SW 1271 (cell line): Measurements from ENCODE around the gene TACR2.

Experiments
- DNase-seq, 2 experiments: peaks; one replicate each; lab custom pipeline; 2025; lab: John Stamatoyannopoulos, UW

TACR2 gene

DNA sequence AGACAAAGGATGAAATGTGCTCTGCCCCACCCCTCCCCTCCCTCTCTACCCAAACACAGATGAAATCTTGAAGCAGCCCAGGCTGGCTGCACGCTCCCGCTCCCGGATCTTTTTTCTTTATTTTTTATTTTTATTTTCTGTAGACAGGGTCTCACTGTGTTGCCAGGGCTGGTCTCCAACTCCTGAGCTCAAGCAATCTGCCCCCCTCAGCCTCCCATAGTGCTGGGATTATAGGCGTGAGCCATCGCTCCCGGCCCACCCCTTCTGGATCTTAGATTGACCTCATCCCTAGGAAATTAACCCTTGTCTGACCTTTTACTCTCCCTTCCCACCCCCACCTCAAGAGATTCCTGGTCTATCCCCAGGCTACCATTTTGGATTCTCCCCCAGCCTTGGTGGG lies 14.3 kb downstream of the TACR2 start:
- no peak for DNase-seq

DNA sequence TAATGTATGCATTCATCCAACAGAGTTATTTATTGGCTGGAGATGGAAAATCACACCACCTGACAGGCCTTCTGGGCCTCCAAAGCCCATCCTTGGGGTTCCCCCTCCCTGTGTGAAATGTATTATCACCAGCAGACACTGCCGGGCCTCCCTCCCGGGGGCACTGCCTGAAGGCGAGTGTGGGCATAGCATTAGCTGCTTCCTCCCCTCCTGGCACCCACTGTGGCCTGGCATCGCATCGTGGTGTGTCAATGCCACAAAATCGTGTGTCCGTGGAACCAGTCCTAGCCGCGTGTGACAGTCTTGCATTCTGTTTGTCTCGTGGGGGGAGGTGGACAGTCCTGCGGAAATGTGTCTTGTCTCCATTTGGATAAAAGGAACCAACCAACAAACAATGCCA lies 15.3 kb downstream of the TACR2 start:
- DNase-seq: no peak

DNA sequence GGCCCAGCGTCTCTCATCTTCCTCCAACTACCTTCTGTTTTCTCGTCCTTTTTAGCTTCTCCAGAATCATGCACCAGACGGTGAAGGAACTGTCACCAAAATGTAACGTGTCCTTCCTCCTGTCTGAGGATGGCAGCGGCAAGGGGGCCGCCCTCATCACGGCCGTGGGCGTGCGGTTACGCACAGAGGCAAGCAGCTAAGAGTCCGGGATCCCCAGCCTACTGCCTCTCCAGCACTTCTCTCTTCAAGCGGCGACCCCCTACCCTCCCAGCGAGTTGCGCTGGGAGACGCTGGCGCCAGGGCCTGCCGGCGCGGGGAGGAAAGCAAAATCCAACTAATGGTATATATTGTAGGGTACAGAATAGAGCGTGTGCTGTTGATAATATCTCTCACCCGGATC lies 15.8 kb downstream of the TACR2 start:
- no peak for DNase-seq

DNA sequence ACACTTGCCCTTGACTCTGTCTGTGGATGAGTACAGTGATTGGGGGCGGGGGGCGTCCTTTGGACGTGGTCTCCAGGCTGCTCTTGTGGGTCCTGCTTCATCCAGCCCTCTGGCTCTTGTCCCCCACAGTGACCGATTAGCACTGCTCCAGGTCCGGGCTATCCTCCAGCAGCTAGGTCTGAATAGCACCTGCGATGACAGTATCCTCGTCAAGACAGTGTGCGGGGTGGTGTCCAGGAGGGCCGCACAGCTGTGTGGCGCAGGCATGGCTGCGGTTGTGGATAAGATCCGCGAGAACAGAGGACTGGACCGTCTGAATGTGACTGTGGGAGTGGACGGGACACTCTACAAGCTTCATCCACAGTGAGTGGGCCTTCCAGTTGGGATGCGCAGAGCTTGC lies 18.3 kb downstream of the TACR2 start:
- no peak for DNase-seq

DNA sequence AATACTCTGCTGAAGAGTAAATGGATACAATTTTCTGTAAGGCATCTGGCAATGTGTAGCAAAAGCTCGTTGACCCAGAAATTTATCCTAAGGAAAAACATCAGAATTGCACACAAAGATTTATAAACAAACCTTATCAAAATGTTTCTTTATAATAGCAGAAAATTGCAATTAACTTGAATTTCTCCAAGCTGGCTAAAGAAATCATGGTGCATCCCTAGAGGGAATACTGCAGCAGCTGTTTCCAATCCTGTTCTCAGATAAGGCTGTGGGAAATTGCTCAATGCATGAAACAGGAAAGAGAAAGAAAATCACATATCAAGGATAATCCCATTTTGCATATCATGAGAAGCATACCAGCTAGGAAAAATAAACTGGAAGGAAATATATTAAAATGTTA lies 18.7 kb downstream of the TACR2 start:
- DNase-seq: no peak

DNA sequence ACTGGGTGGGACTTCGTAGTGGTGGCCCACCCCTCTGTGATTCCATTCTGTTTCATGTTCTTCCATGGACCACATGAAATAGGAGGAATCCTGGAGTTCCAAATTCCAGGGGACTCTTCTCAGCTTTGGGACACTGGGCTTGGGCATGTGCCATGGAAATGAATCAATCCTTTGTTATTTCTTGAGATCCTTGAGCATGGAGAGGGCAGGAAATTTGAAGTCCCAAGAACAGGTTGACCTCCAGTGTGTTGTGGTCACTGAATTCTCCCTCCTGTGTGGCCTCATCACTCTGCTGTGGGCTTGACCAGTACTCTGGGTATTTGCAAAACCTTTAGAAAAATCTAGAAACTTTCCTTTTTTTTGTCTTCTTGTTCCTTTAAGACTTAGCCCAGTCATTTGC lies 22.7 kb downstream of the TACR2 start:
- no peak for DNase-seq

DNA sequence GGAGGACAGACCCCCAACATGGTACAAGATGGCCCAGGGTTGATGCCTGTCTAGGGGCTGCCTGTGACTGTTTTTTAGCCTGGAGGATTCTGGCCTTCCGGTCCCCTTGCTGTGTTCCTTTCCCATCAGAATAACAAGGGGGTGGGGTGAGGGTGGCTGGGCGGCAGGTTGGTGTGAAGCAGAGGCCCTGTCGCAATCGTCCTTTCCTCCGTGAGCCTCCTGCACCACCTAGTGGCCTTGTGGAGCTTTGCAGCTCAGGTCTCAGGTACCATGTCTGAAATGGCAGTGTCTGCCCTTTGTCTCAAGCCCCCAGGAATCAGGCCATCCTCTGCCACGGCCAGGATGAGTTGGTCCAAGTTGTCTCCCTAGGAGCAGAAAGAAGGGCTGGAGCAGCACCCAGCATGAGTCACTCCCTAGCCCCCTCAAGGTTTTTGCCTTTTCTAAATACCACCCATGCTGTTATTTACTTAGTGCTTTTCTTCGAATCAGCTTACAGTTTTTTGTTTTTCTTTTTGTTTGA lies 24.2 kb downstream of the TACR2 start:
- DNase-seq: peak; percentile 16 to 64

DNA sequence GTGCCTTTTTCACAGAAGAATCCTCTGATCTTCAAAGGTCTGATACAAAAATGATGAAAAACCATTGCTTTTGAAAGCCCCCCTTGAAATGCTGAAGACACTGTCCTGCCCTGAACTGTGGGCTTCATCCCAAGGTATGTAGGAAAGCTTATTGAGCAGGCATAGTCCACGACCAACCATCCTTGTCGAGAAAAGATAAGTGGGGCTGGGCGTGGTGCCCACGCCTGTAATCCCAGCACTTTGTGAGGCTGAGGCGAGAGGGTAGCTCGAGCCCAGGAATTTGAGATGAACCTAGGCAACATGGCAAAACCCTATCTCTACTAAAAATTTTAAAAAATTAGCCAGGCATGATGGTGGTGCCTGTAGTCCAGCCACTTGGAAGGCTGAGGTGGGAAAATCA lies 25.6 kb downstream of the TACR2 start:
- no peak for DNase-seq

DNA sequence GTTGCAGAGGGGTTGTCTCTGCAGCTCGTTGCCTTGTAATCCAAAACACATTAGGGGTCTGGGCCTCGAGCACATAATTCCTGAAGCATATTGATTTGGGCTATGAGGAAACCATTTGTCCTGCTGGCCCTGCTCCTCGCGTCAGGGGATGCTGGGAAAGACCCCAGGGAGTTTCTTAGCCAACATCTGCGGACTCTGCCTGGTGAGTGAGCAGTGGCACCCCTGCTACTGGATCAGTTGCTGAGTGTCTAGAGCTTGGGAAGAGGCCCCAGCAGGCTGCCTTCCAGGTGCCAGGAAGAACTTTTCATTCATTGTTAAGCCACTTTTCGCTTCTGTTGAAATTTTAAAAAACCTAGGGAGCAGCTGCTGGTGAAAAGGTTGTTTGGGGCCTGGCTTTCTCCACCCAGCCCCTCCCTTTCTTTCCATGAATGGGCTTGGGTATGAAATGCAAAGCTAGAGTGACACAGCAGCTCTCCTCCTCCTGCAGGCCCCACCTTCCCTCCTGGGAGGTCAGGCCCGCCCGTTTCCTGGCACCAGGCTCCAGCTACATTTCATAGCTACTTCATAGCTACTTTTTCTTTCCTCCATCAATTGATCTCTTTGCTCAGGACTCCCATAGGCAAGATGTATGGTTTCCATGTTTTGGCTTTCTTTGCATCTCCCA lies 26.8 kb downstream of the TACR2 start:
- no peak for DNase-seq

DNA sequence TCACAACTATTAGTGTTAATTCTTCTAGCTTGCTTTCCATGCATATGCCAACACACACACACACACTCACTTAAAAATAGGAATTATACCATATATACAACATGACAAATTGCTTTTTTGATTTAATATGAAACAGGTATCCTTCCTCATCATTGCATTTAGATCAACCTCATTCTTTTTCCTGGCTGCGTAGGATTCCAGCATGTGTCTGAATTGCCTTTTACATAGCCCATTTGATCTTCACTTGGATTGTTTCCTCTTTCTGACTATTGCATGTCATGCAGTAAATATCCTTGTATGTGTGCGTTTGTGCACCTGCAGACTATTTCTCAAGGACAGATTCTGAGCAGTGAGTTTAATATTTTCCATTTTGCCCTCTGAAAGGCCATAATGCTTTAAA lies 28.2 kb downstream of the TACR2 start:
- no peak for DNase-seq

DNA sequence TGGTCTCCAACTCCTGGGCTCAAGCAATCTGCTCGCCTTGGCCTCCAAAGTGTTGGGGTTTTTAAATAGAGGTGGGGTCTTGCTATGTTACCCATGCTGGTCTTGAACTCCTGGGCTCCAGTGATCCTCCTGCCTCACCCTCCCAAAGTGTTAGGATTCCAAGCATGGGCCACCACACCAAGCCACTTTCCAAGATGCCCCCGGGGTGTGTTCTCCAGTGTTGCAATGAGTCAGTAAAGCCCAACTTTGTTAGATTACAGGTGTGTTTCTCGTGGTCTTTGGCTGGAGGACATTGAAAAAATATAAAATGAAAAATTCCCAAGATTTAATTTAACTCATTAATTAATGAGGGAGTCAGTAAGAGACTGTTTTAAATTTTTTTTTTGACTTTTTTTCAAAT lies 29.2 kb downstream of the TACR2 start:
- no peak for DNase-seq

DNA sequence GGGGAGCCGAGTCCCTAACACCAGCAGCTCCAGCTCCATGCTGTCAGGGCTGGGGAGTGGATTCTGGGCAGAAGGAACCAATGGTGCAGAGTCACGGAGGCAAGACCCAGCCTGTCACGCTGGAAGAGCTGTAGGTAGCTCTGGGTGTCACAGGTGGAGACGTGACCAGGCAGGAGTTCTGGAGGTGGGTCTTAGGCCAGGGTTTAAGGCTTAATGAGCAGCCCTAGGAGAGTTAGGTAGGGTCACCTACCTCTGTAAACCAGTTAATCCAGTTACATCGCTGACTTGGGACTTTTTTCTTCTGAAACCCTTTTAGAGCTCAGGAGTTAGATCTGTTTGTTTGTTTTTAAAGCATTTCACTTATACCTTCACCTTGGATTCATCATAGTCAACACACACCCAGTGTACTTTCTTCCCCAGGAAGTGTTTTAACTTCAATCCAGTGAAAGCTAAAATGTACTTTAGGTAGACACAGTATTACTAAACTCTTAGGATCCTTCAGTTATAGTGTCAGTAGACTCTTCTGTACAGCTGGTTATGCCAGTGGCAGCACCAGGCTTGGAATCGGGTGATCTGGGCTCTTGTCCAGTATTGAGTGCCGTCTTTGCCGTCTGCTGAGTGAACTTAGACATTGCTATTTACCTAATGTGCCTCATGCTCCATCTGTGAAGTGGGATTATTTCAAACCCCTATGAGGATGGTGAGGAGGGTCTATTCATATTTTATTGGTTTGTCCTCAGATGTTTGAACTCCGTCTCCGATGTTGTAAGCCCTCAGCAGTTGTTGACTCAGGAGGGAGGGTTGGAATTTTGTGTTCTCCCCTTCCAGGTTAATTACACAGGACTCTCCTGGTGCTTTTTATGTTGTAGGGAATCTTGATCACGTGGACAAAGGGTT lies 31.0 kb downstream of the TACR2 start:
- no peak for DNase-seq

DNA sequence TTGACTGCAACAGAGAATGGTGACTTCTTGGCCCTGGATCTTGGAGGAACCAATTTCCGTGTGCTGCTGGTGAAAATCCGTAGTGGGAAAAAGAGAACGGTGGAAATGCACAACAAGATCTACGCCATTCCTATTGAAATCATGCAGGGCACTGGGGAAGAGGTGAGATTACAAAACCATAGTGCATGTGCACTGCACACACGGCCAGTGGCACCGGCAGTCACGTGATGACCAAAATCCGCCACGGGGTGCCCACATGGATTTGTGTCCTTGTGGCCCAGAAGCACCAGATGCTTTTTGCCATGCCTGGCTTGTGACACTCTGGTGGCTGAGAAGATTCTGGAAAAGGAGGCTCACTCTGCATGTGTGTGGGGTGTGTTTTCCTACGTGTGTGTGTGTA lies 32.4 kb downstream of the TACR2 start:
- DNase-seq: no peak

DNA sequence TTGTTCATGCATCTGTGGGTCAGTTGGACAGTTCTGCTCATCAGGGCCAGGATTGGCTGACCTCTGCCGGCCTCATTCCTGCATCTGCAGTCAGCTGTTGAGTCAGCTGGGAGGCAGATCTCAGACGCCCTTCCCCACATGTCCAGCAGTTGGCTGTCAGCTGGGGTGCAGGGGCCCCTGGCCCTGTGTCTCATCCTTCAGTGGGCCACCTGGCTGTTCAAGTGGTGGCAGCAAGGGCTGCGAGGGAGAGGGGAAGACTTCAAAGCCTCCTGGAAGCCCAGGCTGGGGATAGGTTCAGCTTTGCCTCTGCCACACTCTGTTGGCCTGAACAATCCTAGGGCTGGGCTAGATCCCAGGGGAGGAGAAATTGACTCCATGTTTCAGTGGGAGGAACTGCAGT lies 33.2 kb downstream of the TACR2 start:
- DNase-seq: no peak

DNA sequence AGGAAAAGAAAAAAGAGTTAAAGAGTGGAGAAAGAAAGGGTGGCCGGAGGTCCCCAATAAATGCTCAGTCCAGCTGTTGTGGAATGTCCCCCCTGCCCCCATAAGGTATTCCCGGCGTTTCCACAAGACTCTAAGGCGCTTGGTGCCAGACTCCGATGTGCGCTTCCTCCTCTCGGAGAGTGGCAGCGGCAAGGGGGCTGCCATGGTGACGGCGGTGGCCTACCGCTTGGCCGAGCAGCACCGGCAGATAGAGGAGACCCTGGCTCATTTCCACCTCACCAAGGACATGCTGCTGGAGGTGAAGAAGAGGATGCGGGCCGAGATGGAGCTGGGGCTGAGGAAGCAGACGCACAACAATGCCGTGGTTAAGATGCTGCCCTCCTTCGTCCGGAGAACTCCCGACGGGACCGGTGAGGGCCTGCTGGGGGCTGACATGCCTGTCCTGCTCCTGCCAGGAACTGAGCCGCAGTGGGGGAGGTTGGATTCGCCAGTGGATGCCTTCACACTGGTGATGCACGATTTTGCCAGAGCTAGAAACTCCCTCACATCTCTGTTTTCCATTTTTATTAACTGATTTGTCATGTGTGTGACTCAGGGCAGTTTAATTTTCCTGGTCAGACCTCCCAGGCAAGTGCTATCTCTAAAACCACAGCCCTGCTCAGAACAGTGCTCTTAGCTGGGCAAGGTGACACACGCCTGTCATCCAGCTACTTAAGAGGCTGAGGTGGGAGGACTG lies 34.2 kb downstream of the TACR2 start:
- no peak for DNase-seq

DNA sequence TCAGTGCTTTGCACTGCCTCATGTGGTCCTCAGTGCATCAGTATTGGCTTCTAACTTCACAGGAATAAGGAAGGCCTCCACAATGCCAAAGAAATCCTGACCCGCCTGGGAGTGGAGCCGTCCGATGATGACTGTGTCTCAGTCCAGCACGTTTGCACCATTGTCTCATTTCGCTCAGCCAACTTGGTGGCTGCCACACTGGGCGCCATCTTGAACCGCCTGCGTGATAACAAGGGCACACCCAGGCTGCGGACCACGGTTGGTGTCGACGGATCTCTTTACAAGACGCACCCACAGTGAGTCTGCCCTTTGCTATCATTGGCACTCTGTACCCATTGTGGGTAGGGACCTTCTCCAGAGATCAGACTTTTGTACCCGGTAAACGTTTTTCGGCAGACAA lies 36.9 kb downstream of the TACR2 start:
- DNase-seq: no peak

DNA sequence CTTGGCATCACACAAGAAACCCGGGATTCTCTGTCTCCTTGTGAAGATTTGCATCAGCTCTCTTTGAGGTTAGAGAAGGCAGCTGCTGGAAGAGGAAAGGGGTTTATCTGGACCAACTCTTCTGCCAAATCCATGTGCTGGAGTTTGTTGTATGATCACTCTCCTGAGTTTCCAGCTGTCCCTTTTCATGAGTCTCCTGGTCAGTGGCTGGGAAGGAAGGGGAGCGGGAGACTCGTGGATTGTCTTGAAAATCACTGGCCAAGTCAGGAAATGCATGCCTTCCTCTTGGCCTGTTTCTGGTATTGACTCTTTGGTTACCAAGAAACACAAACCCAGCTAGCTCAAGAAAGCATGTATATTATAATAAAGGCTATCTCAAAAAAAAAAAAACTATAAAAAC lies 38.8 kb downstream of the TACR2 start:
- no peak for DNase-seq

DNA sequence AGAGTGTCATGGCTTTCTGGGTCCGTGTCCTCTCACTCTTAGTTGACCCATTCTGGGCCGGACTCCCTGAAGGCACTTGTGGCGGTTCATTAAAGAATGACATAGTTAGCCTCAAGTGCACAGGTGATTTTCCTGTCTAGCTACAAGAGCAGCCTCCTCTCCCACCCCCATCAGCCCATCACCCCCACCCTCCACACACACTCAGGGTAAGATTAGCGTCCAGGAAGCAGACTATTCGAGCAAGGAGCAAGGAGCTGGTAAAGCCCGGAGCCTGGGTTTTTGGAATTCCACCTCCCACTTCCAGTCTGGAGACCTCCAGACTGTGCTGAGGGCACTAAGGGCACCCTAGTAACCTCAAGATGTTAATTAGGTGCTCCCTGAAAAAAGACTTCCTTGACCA lies 39.5 kb downstream of the TACR2 start:
- DNase-seq: no peak

DNA sequence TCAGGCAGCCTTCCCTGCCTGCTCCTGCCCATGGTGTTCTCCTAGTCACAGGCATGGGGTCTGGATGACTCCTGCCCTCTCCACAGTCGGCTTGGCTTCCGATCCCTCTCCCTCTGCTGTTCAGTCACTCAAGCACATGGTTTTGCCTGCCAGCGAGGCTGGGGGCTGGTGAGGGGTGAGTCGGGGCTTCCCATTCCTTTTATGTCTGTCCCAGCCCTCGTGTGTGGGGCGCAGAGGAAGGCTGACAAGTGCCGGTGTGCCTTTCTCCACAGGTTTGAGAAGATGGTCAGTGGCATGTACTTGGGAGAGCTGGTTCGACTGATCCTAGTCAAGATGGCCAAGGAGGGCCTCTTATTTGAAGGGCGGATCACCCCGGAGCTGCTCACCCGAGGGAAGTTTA lies 40.1 kb downstream of the TACR2 start:
- DNase-seq: no peak

DNA sequence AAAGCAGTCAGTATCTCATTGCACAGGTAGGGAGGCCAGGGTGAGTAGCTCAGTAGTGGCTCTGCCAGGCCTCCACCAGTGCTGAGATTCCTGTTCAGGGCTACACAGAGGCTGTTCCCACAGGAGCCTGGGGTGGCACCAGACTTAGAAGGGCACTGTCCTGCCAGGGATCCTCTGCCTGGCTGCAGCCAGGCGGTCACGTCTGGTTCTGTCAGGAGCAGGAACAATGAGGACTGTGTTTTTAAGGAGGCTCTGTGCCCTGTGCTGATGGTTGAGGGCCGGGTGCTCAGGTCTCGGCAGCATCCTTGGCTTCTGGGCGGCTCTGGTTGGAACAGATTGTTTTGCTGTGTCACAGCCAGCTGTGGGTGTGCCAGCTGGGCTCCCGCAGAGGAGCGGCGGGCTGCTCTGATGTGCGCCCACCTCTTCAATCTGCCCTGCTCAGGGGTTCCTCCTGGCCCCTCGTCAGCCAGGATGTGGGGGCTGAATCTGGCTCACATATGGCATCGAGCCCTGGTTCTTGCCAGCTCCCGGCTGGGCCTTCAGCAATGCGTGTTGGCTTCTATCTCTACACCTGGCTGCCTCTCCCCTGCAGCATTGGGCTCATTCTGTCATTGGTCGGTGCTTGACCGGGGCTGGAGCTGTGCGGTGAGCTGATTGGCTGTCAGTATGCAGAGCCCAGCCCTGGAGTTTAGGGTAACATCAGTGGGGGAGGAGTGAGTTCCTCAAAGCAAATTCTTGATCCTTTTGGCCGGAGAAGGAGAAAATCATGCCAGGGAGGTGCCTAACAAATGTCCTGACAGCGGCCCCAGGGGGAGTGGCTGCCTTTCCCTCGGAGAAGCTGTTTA lies 41.2 kb downstream of the TACR2 start:
- DNase-seq: no peak

DNA sequence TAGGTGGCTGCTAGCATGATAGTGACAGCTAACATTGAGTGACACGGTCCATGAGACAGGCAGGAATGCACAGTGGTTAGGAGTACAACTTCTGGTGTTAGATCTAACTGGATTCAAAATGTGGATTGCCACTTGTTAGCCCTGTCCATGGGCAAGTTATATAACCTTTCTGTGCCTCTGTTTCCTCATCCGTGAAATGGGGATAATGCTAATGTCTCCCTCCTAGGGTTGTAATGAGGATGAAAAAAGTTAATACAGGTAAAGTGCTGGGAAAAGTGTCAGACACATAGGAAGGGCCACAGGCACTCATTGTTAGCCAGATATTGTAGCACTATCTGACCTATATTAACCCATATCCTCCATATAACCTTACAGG lies 41.8 kb downstream of the TACR2 start:
- no peak for DNase-seq

DNA sequence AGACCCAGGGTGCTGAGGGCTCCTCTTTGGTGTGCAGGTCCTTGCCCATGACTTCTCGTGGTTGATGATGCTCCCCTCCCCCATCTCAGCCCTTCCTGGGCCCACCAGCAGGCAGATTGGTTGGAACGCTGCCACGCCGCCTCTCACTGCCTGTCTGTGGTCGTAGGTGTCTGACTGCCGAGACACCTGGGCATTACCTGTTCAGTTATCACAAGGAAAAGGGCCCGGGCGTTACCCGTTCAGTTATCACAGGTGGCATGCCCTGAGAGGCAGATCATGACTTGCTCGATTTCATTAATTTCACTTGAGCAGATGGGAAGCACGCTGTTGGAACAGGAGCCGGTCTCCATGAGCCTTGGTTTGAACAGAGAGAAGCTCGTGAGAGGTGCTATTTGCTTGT lies 42.5 kb downstream of the TACR2 start:
- no peak for DNase-seq
